ENCODE results near the gene TNFRSF21.

- no peak for TF ChIP-seq CTCF (IDR thresholded peaks at IDR 0.05)
- TF ChIP-seq ZNF416 (CRISPR knock-in tag; IDR thresholded peaks at IDR 0.05): no peak
- TF ChIP-seq FOXP4 (CRISPR knock-in tag; IDR thresholded peaks at IDR 0.05): no peak
- TF ChIP-seq ZNF232 (CRISPR knock-in tag; IDR thresholded peaks at IDR 0.05): no peak
- TF ChIP-seq CREM (CRISPR knock-in tag; IDR thresholded peaks at IDR 0.05): no peak
- no peak for TF ChIP-seq NFYB (CRISPR knock-in tag; conservative IDR thresholded peaks at IDR 0.05; ENCODE audit: low read depth)
These were observed 8.3 kb downstream of the TNFRSF21 start for GRCh38 chr6:47301441-47301840.

Measured in WTC11 (cell line).